Activated T-cell treated with anti-CD3 and anti-CD28 coated beads, Interleukin-2, amount 50 U/mL, for 48 hours (primary cell): ENCODE results near the gene CAMTA1.

Experiments used
- DNase-seq, 2 experiments: peaks; one replicate each; pipeline ENCODE4 v3.0.0-alpha.2; 2020

Gene CAMTA1

DNA sequence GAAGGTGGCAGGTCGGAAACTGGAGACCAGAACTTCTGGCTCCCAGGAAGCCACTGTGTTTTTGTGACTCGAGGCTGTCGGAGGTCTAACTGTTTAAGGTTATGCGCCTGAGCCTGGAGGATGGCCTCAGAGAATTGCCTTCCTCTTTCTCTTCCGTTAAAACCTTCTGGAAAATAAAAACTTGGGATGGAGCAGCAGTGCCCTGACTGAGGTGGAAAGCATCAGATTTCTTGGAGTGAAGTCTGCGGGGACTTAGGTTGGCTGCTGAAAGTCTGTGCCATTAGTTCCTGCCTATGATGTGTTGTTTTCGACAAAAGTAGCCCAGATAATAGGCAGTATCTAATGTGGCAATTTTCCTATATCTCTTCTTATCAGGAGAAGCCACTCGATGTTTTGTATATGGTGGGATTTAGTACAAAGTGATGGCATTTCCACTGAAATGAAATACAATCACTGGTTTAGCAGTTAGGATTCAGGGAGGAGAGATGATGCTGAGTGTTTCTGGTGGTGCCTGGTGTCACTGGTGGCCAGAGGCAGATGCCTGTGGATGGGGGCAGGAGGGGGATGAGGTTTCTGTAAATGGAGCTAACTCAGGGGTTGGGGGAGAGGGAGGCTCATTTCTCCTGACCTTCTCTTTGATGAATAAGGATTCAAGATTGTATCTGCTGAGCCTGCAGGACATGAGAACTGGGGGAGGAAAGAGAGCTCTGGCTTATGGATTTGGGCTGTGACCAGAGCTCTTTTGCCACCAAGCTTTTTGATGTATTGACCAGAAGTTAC, 150.8 kb downstream of the CAMTA1 start:
- DNase-seq: no peak

DNA sequence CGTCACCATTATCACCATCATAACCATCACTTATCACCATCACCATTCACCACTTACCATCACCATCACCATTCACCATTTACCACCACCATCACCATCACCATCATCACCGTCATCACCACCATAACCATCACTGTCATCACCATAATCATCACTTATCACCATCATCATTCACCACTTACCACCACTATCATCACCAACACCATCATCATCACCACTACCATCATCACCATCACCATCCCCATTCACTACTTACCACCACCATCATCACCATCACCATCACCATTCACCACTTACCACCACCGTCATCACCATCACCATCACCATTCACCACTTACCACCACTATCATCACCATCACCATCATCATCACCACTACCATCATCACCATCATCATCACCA, 151.8 kb downstream of the CAMTA1 start:
- no peak for DNase-seq

DNA sequence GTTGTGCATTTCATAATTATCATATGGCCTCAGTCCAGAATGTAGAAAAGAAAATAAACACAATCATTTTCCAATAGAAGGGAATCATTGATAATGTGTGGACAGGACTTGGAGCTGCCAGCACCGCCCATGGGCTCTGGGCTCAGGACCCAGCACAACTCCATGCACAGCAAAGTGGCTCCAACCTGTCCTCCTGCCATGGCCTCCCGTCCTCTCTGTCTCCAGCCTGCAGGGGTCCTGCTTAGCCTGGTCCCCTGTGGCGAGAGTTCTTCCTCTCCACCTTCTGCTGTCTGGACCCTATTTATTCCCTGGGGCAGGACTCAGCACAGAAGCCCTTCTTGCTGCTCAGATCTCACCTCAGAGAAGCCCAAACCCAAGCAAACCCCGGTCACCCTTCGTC, 154.1 kb downstream of the CAMTA1 start:
- no peak for DNase-seq

DNA sequence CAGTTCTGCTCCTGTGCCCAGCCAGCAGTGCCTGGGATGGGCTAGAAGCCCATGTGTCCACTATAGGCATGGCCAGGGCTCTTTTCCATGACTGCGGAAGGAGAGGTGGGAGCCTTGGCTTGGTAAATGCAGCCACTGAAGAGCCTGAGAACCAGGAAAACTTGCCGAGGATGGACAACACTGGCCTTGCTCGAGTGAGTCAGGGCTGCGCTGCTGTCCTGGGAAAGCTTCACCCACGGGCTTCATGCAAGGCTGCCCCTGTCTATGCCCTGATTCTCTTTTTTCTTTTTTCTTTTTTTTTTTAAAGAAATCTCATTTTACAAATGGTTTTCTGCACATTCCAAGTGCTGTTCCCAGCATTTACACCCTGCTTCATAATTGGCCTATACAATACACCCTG, 156.5 kb downstream of the CAMTA1 start:
- no peak for DNase-seq

DNA sequence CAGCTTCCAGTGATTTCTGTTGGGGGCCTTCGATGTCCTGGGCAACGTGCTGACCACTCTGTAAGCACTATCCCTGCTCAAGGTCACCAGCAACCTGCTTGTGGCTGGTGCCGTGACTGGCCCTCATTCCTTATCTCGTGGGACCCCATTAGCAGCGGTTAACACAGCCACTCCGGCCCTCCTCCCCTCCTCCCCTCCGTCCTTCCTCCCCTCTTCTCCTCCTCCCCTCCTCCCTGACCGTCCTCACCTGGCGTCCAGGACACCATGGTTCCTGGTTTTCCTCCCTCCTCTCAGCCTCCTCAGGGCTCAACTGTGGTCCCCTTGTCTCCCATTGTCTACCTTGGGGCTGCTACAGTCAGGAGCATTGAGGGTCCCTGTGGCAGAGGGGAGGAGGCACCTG, 157.7 kb downstream of the CAMTA1 start:
- DNase-seq: no peak

DNA sequence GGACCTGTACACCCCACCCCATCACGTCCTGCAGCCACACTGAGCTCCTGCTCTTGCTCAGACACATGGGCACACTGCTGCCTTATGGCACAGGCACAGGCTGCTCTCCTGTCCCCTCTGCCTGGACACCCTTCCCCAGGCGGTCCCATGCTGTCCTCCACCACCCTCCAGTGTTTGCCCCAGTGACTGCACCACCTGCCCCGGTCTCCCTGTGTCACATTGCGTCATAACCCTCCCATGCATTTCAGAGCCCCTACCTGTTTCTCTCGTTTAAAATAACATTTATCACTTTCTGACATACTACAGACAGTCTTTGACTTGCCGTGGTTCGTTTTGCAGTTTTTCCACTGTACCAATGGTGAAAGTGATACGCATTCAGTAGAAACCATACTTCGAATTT, 159.2 kb downstream of the CAMTA1 start:
- DNase-seq: no peak

DNA sequence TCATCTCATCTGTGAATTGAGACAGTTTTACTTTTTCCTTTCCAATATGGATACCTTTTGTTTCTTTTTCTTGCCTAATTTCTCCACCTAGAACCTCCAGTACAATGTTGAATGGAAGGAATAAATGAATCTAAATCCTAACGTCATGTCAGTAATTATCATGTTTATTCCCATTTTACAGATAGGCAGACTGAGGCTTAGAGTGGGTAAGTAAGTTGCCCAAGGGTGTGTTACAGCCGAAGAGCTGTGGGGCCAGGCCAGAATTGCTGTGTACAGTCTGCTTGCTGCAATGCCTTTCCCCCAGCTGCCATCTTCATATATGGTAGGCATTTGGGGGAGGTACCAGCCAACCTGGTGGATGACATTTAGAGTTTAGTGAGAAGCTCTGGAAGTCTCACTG, 162.7 kb downstream of the CAMTA1 start:
- no peak for DNase-seq

DNA sequence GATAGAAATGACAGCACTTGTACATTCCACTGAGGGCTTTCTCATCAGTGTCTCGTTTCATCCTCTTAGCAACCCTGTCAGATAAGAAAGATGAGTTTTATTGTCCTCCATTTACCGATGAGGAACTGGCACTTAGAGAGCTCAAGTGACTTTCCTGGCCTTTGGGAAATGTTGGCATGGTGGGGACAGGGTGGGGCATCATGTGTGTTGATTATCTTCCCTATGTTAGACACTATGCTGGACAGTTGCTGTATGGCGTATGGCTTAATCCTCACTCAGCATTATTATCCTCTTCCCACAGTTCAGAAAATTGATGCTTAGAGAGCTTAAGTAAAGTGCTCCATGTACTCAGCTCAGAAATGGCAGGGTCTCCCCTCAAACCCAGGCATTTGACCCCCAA, 163.2 kb downstream of the CAMTA1 start:
- no peak for DNase-seq

DNA sequence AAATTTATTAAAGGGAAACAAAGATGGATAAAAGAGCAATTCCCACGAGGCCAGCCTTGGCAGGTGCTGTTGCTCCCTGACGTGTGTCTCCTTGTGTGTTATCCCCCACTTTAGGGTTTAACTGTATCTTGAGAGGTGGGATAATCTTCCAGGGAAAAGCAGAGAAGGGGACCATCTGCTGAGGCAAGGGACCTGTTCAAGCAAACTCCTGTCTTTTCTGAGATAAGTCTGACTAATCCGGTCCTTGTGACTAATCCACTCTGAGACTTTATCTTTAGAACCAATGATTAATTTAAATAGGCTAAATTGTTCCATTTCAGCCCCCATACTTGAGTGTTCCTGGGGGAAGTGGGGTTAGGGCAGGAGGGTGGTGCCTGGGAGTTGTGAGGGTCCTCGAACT, 163.6 kb downstream of the CAMTA1 start:
- DNase-seq: no peak

DNA sequence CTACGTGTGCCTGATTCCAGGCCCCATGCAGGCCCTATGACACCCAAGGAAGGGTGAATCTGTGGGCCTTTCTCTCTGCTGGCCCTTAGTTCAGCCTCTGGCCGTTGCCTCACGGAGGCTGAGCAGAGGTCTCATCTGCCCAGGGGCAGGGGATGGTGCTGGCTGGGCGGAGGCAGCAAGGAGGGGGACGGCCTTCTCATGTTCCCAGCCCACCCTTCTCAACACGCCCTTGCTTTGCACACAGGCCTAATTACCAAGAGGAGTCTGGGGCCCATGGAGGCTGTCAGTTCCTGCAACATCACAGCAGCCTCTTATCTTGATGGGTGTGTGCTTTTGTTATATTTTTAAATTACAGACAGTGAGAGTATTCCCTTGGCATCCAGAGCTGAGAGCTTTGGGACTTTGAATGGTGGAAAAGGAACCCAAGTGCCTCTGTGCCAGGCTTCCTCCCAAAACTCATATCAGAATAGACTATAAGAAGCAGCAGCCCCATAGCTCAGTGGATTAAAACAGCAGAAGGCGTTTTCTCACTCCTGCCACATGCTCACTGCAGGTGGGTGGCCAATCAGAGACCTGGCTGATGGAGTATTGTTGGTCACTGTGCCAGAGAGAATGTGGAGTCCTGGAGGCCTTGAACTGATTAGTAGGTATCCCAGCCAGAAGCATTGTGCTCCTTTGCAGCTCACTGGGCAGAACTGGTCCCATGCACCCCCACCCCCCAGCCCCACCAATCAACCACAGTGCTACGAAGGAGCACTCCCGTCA, 164.9 kb downstream of the CAMTA1 start:
- no peak for DNase-seq

DNA sequence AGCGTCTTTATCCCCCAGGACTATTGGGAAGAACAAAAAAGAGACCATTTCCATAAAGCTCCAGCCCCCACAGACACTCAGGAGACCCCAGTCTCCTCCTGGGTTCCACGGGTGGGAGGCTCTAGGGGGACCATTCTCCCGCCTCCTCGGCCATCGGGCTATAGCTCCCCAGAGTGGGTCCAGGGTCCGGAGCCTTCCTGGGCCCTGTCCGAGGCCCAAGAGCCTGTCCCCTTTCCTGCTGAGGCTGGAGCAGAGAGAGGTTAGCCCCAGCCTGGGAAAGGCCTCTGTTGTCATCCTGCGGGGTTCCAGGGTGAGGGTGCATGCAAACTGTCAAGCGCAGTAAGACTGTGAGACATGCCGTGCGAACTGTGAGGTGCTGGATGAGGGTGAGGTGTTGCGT, 166.3 kb downstream of the CAMTA1 start:
- no peak for DNase-seq

DNA sequence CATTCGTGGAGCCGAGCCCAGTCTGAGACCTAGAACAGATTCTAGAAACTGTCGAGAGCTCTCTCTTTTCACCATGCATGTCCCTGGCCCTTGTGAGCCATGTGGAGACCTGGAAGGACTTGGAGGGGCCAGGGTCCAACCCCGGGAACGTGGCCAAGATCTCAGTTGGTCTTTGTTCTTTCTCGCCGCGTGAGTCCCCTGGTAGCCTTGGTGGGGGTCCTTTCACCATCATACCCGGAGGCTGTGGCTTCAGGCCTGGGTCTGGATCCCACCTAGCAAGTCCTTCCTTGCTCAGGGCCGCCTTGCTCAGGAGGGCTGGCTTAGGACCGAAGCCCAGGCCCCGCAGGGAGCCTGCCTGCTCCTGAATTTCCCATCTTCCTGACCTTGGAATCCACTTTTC, 168.0 kb downstream of the CAMTA1 start:
- no peak for DNase-seq

DNA sequence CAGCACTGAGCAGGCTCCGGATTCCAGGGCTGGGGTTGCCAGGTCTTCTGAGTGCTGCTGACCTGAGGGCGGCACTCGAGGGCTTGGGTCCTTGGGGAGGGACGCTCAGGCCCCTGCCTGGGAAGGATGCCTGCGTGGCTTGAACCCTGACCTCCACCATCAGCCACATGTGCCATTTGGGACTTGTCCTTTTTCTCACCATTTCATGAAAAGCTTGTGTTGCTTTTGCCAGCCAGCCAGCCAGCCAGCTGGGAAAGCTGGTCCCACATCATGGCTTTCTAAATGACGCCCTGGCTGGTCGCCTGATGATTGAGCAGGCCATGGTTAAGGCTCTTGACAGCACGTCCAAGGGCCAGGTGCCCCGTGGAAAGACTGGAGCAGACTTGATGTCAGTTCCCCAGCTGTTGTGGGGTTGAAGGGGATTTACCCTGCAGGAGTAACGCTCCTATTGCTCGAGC, 168.7 kb downstream of the CAMTA1 start:
- DNase-seq: no peak

DNA sequence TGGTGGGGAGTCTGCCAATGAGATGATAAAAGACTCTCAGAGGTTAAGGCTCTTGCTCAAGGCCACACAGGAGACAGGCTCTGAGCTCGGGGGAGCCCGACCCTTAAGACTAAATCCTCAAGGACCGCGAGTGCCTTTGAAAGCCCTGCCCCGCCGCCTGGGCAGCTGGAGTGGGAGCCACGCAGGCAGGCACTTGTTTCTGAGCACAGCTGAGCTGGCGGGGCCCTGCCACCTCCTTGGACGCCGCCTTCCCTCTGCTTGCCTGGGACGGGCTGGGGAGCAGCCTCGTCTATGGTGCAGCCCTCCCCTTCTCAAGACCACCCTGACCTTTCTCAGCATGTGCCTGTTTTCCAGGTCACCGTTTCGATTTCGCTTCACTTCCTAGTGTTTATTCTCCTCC, 169.3 kb downstream of the CAMTA1 start:
- no peak for DNase-seq

DNA sequence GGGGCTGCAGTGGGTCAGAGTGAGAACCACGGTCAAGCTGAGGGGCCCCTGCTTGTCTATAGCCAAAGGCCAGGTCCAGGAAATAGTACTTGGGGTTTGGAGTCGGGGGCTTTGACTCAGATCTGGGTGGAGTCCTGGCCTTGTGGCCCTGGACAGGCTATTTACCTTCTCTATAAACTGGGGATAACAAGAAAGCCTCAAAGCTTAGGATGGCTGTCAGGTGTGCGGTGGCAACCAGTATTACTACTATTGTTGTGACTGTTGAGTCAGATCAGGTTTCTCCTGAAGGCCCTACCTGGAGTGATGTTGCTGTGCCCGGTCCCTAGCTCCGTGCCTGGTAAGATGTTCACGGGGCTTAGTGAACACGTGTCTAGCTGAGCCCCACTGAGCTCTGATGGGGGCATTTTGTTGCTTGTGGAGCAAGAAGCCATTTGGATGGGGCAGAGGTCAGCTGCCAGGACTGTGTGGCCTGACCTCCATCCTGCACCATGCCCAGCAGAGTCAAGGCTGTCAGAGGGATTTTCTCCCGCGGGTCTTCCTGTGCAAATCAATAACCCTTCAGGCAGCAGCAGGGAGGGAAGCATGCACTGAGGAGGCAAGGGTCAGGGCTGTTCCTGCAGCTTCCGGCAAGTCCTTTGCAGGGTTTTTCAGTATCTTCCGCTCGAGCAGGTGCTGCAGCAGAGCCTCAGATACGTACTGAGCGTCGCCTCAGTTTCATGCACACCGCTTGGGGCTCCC, 170.3 kb downstream of the CAMTA1 start:
- DNase-seq: no peak

DNA sequence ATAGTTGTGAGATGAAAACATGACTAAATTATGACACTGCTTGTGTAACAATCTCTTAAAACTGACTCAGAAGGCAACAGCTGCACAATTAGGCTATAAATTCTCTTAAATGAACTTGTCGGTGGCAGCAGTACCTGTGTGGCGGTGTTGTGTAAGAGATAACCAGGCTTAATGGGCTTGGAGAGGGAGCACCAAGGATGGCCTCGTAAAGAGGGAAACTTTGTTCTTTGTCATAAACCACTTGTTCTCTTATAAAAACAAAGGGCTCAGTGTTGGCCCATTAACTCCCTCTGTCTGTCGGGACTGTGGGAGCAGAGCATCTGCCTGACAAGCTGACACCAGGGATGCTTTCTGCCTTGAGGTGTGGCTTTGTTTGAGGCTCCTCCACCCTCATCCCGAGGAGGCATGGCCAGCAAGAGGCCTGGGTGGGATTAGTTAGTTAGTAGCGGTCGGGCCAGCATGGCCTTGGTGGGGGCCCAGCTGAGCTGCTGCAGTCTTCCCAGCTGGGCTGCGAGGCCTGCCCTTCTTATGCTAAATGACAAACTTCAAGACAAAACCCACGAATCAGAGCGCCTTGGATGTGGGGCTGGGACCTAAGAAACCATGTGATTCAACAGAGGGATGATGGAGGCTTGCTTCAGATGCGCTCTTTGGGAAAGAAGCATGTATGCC, 171.4 kb downstream of the CAMTA1 start:
- DNase-seq: no peak

DNA sequence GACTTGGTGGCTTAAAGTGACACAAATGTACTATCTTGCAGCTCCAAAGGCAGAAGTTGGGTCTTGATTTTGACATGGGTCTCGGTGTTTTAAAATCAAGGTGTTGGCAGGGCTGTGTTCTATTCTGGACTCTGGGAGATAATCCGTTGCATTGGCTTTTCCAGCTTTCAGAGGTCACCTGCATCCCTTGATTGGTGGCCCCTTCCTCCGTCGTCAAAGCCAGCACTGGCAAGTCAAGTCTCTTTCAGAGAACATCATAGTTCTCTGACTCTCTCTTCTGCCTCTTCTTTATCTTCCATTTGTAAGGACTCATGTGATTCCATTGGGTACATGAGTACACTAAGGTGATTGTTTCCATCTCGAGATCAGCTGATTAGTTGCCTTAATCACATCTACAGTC, 172.1 kb downstream of the CAMTA1 start:
- DNase-seq: no peak

DNA sequence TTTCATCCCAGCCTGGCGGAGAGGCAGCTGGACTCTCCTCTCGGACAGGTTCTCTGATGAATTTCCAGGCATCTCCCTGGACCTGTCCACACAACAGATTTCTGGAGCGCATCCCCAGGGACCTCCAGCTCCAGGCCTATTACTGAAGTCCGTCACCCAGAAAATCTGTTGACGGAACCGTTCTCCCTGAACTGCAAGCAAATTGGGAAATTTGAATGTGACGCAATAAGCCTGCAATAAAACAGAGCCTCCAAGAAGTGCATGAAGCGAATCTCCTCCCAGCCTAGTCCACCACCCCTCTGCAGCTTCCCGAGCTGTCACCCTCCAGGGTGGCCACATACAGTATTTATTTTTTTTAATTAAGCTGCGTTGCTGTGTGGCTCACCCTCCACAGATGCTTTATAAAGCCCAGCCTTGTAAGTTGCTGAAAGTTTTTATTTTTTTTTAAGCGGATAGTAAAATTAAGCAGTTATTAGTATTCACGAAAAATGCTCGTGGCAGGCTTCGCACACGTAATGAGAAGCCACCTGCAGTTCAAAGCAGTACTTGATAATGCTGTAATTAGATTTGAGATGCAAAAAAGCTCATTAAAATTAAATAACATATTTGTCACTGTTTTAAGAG, 173.3 kb downstream of the CAMTA1 start:
- DNase-seq: no peak

DNA sequence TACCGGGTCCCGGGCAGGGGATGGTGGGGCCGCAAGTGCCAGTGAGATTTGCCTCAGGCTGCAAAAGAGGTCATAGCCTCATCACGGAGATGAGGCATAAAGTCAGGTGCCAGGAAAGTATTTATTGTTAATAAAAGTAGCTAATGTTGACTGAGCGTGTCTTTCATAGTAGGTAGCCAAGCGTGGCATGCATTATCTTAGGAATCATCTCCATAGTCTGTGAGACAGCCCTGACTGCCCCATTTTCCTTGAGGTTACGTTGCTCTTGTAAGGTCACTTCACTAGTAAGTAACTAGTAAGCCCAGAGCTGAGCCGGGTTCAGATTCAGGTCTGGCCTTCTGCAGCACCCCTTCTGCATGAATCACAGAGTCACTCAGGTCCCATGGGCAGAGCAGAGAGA, 174.2 kb downstream of the CAMTA1 start:
- no peak for DNase-seq

DNA sequence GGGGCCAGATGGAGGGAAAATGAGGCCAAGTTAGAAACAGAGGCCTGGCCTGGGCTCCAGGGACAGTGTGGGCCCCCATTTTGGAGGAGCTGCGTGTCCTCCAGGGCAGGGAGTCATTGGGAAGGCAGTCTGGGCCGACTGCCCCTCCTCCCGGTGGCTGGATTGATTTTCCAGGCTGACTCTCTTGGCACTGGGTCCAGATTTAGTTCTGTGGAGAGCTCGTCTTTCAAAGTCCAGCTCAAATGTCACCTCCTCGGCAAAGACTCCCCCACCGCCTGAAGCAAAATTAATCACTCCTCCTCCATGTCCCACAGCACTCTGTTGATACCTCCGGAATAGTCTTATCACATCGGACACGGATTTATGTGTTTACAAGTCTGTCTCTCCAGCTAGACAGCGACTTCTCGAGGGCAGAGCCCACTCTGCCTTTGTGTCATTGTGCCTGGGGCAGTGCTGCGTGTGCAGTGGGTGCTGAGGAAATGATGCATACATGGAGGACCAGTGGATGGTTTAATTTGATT, 175.1 kb downstream of the CAMTA1 start:
- DNase-seq: no peak

DNA sequence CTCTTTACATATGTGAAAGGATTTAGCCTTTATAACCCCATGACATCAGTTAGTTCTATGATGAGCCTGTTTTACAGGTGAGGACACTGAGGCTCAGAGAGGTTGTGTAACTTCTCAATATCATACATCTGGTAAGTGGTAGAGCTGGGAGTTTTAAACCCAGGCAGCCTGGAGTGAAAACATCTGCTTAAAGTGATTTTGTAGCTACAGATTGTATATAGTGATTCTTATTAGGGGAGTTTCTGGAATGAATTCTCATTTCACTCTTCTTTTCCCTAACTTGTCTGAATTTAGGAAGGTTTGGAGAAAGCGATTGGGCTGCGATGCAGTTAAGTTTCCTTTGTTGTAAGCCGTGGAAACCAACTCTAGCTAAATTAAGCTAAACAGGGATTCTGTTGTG, 175.6 kb downstream of the CAMTA1 start:
- DNase-seq: no peak

DNA sequence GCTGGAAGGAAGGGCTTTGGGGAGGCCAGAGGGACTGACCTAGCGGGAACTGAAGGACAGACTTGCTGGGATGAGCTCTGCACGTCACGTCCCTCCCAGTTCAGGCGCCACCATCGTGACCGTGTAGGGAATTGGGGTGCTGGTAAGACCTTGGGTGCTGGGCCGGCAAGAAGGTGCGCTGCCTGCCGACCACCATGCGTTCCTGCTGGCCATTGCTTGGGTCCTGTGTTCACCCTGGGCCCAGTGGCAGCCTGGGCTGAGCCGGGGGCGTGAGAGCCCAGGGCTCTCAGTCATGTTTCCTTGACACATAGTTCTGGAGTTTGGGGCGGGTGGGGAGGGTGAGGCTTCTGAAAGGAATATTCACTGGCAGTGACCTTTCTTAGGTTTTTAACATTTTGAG, 176.0 kb downstream of the CAMTA1 start:
- DNase-seq: no peak
